Stimulated activated CD8-positive, alpha-beta memory T cell treated with anti-CD3 and anti-CD28 coated beads, Interleukin-7, amount 100 ng/mL, for 4 hours (primary cell): Measurements from ENCODE around the gene ZNF879.

ENCODE experiments used
- DNase-seq, 2 donors: peaks; one replicate each; pipeline ENCODE4 v3.0.0-alpha.2; 2020; ENCODE audit warnings: low read depth in 2 of 2

ZNF879 gene

DNA sequence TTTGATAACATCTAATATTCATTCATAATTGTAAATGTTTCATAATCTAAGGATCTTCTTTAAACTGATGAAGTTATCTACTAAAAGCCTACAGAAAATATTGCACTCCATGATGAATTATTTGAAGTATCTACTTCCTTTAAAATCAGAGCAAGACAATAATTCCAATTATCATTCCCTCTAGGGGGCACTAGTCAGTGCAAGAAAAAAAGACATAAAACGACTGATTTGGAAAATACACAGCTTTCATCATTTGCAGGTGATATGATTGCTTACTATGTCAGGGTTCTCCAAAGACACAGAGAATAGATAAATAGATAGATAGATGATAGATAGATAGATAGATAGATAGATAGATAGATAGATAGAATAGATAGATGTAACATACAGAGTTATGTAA is 14.9 kb upstream of the ZNF879 start:
- no peak for DNase-seq

DNA sequence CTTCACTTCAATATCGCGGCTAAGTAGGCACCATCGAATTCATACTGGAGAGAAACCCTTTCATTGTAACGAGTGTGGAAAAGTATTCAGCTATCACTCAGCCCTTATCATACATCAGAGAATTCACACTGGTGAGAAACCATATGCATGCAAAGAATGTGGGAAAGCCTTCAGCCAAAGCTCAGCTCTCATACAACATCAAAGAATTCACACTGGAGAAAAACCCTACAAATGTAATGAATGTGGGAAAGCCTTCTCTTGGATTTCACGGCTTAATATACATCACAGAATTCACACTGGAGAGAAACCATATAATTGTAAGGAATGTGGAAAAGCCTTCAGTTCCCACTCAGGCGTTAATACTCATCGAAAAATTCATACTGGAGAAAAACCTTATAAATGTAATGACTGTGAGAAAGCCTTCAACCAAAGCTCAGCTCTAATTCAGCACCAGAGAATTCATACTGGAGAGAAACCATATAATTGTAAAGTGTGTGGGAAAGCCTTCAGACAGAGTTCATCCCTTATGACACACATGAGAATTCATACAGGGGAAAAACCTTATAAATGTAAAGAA is 9.5 kb downstream of the ZNF879 start:
- no peak for DNase-seq

DNA sequence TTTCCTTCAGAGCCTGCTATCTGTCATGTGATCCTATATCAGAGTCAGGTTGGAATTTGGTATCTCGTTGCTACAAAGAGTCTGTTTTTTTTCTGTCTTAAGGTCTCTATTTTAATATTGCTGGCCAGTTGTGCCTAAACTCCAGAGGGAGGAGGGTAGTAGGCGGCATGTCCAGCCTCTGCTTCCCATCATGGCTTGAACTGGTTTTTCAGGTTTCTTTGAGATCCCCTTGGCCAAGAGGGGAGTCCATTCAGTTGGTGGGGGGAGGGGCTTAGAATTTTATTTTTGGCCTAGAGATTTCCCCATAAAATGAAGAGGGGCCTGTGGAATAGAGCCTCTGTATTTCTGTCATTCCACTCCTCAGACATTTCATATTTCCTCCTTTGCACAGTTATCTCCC is 21.2 kb downstream of the ZNF879 start:
- no peak for DNase-seq

DNA sequence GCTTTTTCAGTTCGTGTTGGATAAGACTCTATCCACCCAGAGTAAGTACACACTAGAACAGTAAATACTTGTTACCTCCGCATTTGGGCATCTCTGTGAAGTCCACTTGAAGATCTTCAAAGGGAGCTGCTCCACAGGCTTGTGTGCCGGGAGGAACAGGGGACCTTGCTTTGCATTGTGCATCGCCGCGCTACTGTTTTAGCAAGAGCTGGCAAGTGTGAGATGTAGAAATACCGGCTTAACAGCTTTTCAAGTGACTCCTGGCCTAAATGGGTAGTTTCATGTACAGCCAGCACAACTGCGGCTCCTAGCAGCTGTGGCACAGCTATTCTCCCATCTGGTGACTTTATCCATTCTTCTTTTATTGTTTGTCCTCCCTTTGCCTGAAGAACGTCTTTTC is 28.2 kb downstream of the ZNF879 start:
- no peak for DNase-seq

DNA sequence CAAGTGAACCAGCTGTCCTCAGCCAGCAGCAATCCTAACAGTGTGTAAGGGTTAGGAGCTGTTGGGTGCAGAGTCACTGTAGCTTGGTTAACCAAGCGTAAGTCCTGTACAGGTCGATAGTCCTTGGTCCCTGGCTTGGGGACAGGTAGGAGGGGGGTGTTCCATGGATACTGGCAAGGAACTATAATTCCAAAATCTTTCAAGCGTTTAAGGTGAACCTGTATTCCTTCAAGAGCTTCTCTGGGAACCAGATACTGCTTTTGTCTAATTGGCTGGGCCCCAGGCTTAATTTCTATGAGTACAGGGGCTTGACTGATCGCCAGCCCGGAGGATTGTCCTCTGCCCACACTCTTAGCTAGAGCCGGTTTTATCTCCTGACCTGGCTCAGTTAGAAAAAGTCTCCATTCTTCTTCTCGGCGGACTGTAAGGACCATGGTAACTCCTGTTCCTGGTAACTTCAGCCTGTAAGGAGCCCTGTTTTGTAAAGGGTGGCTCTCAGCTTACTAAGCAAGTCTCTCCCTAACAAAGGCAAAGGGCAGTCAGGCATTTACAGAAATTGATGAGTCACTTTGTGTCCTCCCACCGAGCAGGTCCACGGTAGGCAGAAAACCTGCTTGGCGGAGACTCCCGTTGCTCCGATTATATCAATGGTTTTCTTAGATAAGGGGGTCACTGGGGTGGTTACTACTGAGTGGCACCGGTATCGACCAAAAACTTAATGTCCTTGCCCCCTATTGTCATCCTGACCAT is 30.6 kb downstream of the ZNF879 start:
- DNase-seq = no peak

DNA sequence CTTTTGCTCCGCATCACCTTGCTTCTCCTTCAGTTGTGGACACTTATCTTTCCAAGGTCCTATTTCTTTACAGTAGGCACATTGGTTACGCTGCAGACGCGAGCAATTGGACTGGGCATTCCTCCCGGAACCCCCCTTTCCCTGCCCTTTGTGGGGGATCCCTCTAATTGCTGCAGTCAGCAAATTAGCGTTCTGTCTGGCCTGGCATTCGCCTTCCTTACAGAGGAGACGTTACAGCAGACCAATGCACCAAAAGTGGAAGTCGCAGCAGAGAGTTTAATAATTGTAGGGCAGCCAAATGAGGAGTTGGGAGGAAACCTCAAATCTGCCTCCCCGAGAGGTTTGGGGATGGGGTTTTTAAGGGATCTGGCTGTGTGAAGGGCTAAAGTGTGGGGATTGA is 31.3 kb downstream of the ZNF879 start:
- no peak for DNase-seq

DNA sequence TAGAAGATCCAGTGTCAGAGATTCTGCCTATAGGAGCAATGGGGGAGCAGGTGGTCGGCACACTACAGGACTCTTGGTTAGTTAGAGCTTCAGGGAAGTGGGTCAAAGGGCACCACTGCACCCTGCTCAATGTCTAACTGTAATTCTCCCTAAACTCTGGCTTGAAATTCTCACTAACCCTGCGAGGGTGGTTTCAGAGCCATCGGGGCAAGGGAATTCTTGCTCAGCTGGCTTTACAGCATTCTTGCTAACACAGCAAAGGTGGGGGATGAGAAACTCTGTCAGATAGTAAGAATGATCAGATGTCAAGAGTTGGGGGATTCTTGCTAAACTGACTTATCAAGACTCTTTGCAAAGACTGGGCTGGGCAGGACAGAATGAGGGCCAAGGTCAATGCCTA is 31.8 kb downstream of the ZNF879 start:
- no peak for DNase-seq

DNA sequence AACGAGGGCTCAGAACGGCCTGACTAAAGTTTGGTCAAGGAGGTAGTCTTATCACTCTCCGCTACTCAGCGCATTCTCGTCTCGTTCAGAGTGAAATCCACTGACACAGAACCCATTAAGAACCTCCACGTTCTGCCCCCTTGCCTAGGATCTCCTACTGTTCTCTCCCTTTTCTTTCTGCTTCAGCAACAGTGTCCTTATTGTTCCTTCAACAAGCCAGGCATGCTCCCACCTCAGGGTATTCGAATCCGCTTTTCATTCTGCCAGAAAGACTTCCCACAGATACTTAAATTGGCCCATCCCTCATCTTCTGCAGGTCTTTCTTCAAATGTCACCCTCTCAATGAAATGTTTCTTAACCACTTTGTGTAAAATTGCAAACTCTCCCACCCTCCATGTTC is 32.2 kb downstream of the ZNF879 start:
- no peak for DNase-seq

DNA sequence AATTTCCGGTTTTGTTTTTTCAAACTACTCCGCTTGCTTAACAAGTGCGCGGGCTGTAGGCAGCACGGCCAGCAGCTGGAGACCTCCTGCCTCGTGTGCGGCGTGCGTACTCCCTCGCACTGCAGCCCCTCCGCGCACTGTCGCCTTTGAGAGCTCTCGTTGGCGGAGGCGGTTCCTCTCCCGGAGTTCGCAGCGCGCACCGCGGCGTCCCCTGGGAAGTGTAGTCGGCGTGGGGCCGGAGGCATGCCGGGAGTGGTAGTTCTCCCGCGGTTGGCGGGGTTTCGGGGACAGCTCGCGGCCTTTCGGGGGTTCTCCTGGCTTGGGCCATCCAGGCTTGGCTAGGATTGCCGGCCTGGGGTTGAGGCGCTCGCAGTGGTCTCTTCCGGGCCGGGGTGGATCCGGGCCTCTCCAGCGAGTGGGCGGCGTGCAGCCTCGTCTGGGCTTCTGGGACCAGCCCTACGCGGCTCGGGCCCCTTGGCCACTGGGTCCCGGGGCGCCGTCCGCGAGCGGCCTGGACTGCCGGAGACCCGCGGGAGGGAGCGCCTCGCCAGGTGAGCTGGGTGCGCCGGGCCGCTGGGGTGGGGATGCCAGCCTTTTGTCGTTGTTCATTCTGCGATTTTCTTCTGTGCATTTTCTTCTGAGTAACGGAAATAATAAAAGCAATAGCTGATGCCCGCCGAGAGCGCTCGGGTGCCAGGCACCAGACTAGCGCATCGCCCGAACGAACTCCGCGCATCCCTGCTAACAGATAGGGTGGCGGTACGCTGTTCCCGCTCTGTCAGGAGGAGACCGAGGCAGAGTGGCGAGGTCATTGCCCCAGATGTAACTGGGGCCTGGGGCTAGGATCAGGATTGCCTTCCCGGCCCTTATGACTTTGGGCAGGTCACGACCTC is 36.8 kb downstream of the ZNF879 start, which contains the start of gene ZNF354C:
TSS of gene ZNF354C (plus strand) at position 258 of the 893 bp plus-strand sequence. CDS start 1,696 bp downstream, outside the sequence.
- DNase-seq = peak; percentile 80 to 84

DNA sequence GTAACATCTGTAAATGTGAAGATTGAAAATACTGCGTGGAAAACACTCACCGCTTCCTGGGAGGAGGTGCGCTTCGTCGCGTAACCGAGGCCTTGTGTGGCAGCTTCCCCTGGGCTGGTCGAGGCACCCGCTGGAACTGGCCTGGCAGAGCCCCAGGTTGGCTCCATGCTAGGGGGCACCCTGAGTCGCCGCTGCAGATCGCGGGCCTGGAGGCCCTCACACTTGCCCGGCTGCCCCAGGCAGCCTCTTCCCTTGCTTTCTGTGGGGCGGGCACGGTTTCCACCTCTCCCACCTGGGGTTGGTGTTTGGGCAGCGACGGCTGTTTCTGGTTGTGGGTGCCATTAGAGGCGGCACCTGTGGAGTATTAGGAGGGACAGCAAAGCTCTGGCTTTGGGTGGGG is 37.4 kb downstream of the ZNF879 start:
- DNase-seq = no peak

DNA sequence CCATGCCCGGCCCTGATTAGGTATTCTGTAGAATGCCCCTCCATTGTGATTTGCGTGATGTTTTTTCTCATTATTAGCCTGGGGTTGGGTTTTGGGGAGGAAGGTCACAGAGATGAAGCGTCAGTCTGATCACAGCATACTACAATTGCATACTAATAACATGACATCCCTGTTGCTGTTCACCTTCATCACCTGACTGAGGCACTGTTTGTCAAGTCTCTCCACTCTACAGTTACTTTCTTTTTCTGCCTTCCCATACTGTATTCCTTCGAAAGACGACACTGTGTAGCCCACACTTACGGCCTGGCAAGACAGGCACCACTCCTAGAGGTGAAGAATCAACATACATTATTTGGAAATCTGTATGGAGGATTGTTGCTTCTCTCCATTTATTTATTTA is 42.1 kb downstream of the ZNF879 start:
- no peak for DNase-seq

DNA sequence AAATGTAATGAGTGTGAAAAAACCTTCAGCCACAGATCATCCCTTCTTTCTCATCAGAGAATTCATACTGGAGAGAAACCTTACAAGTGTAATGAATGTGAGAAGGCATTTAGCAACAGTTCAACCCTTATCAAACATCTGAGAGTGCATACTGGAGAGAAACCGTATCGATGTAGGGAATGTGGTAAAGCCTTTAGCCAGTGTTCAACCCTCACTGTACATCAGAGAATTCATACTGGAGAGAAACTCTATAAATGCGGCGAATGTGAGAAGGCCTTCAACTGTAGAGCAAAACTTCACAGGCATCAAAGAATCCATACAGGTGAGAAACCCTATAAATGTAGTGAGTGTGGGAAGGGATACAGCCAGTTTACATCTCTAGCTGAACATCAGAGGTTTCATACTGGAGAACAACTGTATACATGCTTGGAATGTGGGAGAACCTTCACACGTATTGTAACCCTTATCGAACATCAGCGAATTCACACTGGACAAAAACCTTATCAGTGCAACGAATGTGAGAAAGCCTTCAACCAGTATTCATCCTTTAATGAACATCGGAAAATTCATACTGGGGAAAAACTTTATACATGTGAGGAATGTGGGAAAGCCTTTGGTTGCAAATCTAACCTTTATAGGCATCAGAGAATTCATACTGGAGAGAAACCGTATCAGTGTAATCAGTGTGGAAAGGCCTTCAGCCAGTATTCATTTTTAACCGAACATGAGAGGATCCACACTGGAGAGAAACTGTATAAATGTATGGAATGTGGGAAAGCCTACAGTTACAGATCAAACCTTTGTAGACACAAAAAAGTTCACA is 55.8 kb downstream of the ZNF879 start:
- DNase-seq = no peak

DNA sequence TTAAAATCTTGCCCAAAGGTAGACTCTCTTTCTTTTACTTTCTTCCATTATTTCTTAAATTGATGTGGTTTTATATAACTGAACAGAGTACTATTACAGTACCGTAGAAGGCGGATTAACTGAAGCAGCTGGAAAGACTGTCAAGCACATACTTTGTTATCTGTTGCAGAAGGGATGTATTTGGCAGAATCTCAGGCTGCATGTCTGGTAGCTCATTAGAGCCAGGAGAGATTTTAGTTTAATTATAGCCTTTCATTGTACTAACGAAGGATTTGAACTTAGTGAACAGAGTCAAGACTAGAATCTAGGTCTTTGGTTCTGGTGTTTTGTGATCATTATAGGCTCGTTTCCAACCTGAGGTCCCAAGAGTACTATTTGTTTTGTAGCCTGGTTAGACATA is 57.1 kb downstream of the ZNF879 start:
- no peak for DNase-seq
